NCI-H1417 (cell line): ENCODE data around the gene ASPG.
"Not testable (repeated sequence)": the region's sequence is repeated elsewhere in the genome, so short reads cannot be mapped to it uniquely, and the experiment has no call there.

ENCODE experiments used
- DNase-seq, 3 experiments: peaks; one replicate each; lab custom pipeline; 2025; lab: John Stamatoyannopoulos, UW

Gene ASPG

GRCh38 chr14:104146651-104147345, 61.3 kb downstream of the ASPG start:
- no peak for DNase-seq

GRCh38 chr14:104147346-104148125, 62.0 kb downstream of the ASPG start:
- DNase-seq, result no peak

GRCh38 chr14:104148433-104149277, 63.2 kb downstream of the ASPG start:
- no peak for DNase-seq

GRCh38 chr14:104149278-104149595, 63.7 kb downstream of the ASPG start:
- DNase-seq, result peak in 1 of 3 experiments; percentile 24

- peak in 2 of 3 experiments; percentile 78 to 90 for DNase-seq
Observed at GRCh38 chr14:104149617-104150135, 64.2 kb downstream of the ASPG start.

- DNase-seq, result peak; percentile 41 to 95 (median 80)
Observed at GRCh38 chr14:104150136-104151025, 64.9 kb downstream of the ASPG start.

- no peak for DNase-seq
Observed at GRCh38 chr14:104151026-104151381, 65.5 kb downstream of the ASPG start.

GRCh38 chr14:104151566-104152245, 66.2 kb downstream of the ASPG start:
- DNase-seq, result peak in 2 of 3 experiments; percentile 77 to 92

- DNase-seq, result no peak
Observed at GRCh38 chr14:104152246-104152575, 66.7 kb downstream of the ASPG start.

- no peak for DNase-seq
Observed at GRCh38 chr14:104152686-104153393, 67.3 kb downstream of the ASPG start.

GRCh38 chr14:104153394-104153755, 67.9 kb downstream of the ASPG start:
- DNase-seq, result not testable (repeated sequence)

GRCh38 chr14:104154246-104154645, 68.7 kb downstream of the ASPG start:
- no peak for DNase-seq

GRCh38 chr14:104155513-104155912, 70.0 kb downstream of the ASPG start:
- DNase-seq, result no peak

- DNase-seq, result no peak
Observed at GRCh38 chr14:104156142-104156541, 70.6 kb downstream of the ASPG start.

- no peak for DNase-seq
Observed at GRCh38 chr14:104157016-104157928, 71.8 kb downstream of the ASPG start.

GRCh38 chr14:104158827-104159798, 73.6 kb downstream of the ASPG start:
- DNase-seq, result peak in 2 of 3 experiments; percentile 23 to 53

- DNase-seq, result no peak
Observed at GRCh38 chr14:104159990-104160389, 74.5 kb downstream of the ASPG start.
